C4-2B (cell line): ENCODE results near the gene CAMK2A.

Experiments used
- CTCF ChIP-seq: fragments of 450-650 bp; conservative IDR thresholded peaks from 2 replicates; pipeline ENCODE4 v1.5.1; 2017; ENCODE audit warnings: mild to moderate bottlenecking
- ZFX ChIP-seq: fragments of 450-650 bp; IDR thresholded peaks from 2 replicates; pipeline ENCODE4 v1.6.1; 2017

GRCh38 chr5:150206779-150207115 lies 82.8 kb downstream of the CAMK2A start:
- TF ChIP-seq CTCF (no peak), ZFX (no peak)
